Calu3 (cell line): ENCODE data around the gene KRTAP19-8. TPM values are rescaled to one million over a fixed set of nuclear protein-coding genes. Genes with fewer than 3 reads are reported as not detected.

ENCODE experiments used
- BruUV-seq: library from RNA; stranded (reverse); fragments of 400-500 nt; replicated peaks from 2 replicates; lab custom pipeline; 2021; lab: Mats Ljungman, UMichigan
- CTCF ChIA-PET: fragments of 300-600 bp; sonication (Branson Sonifier 250); formaldehyde crosslinking; loops from one replicate; lab custom pipeline; 2022; ENCODE audit warnings: antibody characterized with exemption; lab: Charles Lee
- DNase-seq: peaks from one replicate; pipeline ENCODE4 v3.0.0; 2022
- H3K27ac Mint-ChIP-seq: one replicate; pipeline ENCODE4 v1.8.0; 2022; ENCODE audit warnings: mixed read lengths; ENCODE audit not compliant: unreplicated experiment
- H3K27me3 Mint-ChIP-seq: one replicate; pipeline ENCODE4 v1.8.0; 2022; ENCODE audit warnings: mixed read lengths; ENCODE audit not compliant: unreplicated experiment
- H3K36me3 Mint-ChIP-seq: one replicate; pipeline ENCODE4 v1.8.0; 2022; ENCODE audit warnings: mild to moderate bottlenecking, moderate library complexity, mixed read lengths; ENCODE audit not compliant: insufficient read depth, unreplicated experiment
- H3K4me1 Mint-ChIP-seq: one replicate; pipeline ENCODE4 v1.8.0; 2022; ENCODE audit warnings: mild to moderate bottlenecking, low read depth, mixed read lengths; ENCODE audit not compliant: unreplicated experiment
- H3K4me3 Mint-ChIP-seq: one replicate; pipeline ENCODE4 v1.8.0; 2022; ENCODE audit warnings: mild to moderate bottlenecking, low read depth, moderate library complexity, mixed read lengths; ENCODE audit not compliant: unreplicated experiment
- H3K9me3 Mint-ChIP-seq: one replicate; pipeline ENCODE4 v1.8.0; 2022; ENCODE audit warnings: low read depth, mixed read lengths; ENCODE audit not compliant: unreplicated experiment
- CTCF ChIP-seq: fragments of 200-600 bp; IDR thresholded peaks from one replicate; pipeline ENCODE4 v1.8.0; 2022; ENCODE audit warnings: antibody characterized with exemption; ENCODE audit not compliant: unreplicated experiment
- intact Hi-C: fragments of 100-400 bp; cut with micrococcal nuclease; formaldehyde crosslinking; loops from one replicate; pipeline ENCODE4 v1.10.0; 2022; ENCODE audit not compliant: unreplicated experiment
- total RNA-seq: library from RNA; stranded (reverse); gene quantifications from 2 replicates; pipeline ENCODE4 v1.2.3, GENCODE V29; 2022

The KRTAP19-8 gene
- total RNA-seq, 1 experiment from 2014 or later, result not detected

DNA sequence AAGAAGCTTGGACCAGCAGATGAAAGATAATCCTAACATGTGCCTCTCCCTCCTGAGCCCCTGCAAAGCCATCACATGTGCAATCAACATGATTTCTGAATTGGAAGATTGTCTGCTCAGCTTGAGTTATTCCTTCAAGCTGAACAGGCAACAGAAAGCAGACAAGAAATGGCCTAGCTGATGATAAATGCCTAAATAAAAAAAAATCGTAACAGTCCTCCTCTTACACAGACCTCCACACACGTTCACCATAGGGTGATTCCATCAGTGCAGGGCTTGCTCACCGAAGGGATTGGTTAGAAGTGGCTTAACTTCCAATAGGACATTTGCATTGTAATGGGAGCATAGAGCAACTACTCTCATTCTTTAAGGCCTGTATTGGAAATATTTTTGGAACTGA, 14.6 kb downstream of the KRTAP19-8 start:
- peaks cover 2% of the 10 kb centered on the region for H3K9me3 Mint-ChIP-seq
- no peak for DNase-seq
- TF ChIP-seq CTCF, result no peak
- H3K4me1 Mint-ChIP-seq, result no peaks in the 10 kb centered on the region
- intact Hi-C loops, result no loop called here
- CTCF ChIA-PET, result no interaction called here
- BruUV-seq, result no TSS peak
- H3K27me3 Mint-ChIP-seq, result no peaks in the 10 kb centered on the region
- no peak overlapping the region for H3K4me3 Mint-ChIP-seq
- no peak overlapping the region for H3K27ac Mint-ChIP-seq
- no peaks in the 10 kb centered on the region for H3K36me3 Mint-ChIP-seq

GRCh38 chr21:31022306-31022705, 16.0 kb downstream of the KRTAP19-8 start:
- no peaks in the 10 kb centered on the region for H3K36me3 Mint-ChIP-seq
- H3K27ac Mint-ChIP-seq, result no peak overlapping the region
- CTCF ChIA-PET, result no interaction called here
- no peaks in the 10 kb centered on the region for H3K4me1 Mint-ChIP-seq
- H3K4me3 Mint-ChIP-seq, result no peak overlapping the region
- intact Hi-C loops, result no loop called here
- TF ChIP-seq CTCF, result no peak
- H3K27me3 Mint-ChIP-seq, result no peaks in the 10 kb centered on the region
- no peak for DNase-seq
- no TSS peak for BruUV-seq
- peaks cover 4% of the 10 kb centered on the region for H3K9me3 Mint-ChIP-seq

- Mint-ChIP-seq H3K4me3 (no peak overlapping the region), H3K9me3 (peaks cover 3% of the 10 kb centered on the region), H3K4me1 (no peaks in the 10 kb centered on the region), H3K27me3 (no peaks in the 10 kb centered on the region), H3K27ac (no peak overlapping the region), H3K36me3 (no peaks in the 10 kb centered on the region)
- CTCF ChIA-PET, result no interaction called here
- no TSS peak for BruUV-seq
- intact Hi-C loops, result no loop called here
- DNase-seq, result no peak
- no peak for TF ChIP-seq CTCF
These were observed 20.0 kb downstream of the KRTAP19-8 start for GRCh38 chr21:31018232-31018631.

GRCh38 chr21:31014891-31015290, 23.4 kb downstream of the KRTAP19-8 start:
- CTCF ChIA-PET, result no interaction called here
- peaks cover 3% of the 10 kb centered on the region for H3K9me3 Mint-ChIP-seq
- no peaks in the 10 kb centered on the region for H3K27me3 Mint-ChIP-seq
- no peak overlapping the region for H3K4me3 Mint-ChIP-seq
- no peak overlapping the region for H3K27ac Mint-ChIP-seq
- no peaks in the 10 kb centered on the region for H3K36me3 Mint-ChIP-seq
- no peak for DNase-seq
- TF ChIP-seq CTCF, result no peak
- no TSS peak for BruUV-seq
- intact Hi-C loops, result no loop called here
- no peaks in the 10 kb centered on the region for H3K4me1 Mint-ChIP-seq
